Measurements from ENCODE around the gene SLC17A7. TPM values are rescaled to one million over a fixed set of nuclear protein-coding genes. Genes with fewer than 3 reads are reported as not detected.

SLC17A7 gene
- total RNA-seq (2022; extraction: Qiagen RNA extraction), result 0.37 to 0.75 TPM (median 0.59 TPM) in 5 replicates

GRCh38 chr19:49441210-49441959, at the start of gene SLC17A7:
Gene SLC17A7, minus strand, starts transcription at chr19:49441527. Its CDS starts 148 bp downstream, at chr19:49441379.

GRCh38 chr19:49487277-49488045, 46.1 kb upstream of the SLC17A7 start, which contains the start of gene RPL13A:
Gene RPL13A, plus strand, starts transcription at chr19:49487608. Its CDS starts 22 bp downstream, at chr19:49487630.

GRCh38 chr19:49473868-49474541, 32.7 kb upstream of the SLC17A7 start, which contains the start of gene FLT3LG:
Gene FLT3LG, plus strand, starts transcription at chr19:49474215. Its CDS starts 425 bp downstream, at chr19:49474640.

GRCh38 chr19:49453013-49453756, 11.9 kb upstream of the SLC17A7 start, which contains the start of gene ALDH16A1:
Gene ALDH16A1, plus strand, starts transcription at chr19:49453225. Its CDS starts 107 bp downstream, at chr19:49453332.

GRCh38 chr19:49451430-49452181, 10.3 kb upstream of the SLC17A7 start, which contains the start of gene PIH1D1:
Gene PIH1D1, minus strand, starts transcription at chr19:49451814. Its CDS starts 240 bp downstream, at chr19:49451574.

GRCh38 chr19:49425178-49425577, 16.1 kb downstream of the SLC17A7 start, which contains the start of gene GFY:
Gene GFY, plus strand, starts transcription at chr19:49425388. Its CDS starts 1,043 bp downstream, at chr19:49426431.

DNA sequence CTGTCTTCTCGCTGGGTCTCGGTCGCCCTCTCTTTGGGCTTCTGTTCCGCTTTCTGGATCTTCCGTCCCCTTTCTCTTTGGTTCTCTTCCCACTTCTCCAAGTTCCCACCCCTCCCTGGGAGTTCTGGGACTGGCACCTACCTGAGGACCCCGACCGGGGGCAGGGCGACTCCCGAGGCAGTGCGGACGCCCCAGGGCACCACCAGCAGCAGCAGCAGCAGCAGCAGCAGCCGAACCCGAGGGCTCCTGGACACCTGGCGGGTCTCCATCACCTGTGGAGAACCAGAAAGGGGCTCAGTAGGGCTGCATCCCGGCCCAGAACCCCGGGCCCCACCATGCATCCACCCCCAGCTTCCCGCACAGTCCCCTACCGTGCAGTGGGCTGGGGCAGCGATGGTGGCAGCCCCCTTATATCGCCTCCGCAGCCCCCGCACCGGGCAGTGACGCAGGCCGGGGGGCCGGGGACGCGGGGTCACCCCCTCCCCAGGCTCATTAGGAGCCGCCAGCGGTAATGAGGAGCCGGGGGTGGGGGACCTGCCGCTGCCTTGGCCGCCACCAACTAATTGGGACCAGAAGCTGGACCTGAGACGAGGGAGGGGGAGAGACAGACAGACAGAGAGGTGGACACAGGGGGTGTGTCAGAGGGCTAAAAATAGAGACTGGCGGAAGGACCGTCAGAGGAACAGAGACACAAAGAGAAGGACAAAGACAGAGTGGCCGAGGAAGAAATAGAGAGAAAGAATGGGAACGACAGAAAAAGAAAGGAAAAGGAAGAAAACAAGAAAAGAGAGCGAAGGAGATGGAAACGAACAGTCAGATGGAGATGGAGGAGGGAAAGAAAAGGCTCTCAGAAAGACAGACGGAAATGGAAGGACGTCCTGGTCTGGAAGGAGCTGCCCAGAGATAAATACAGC, 18.0 kb downstream of the SLC17A7 start, which contains the start of gene PTH2:
TSS of gene PTH2 (minus strand) at position 371 of the 914 bp plus-strand sequence. CDS start at position 269, 102 bp downstream.

GRCh38 chr19:49387936-49388372, 53.4 kb downstream of the SLC17A7 start, which contains the start of gene KASH5:
Gene KASH5, plus strand, starts transcription at chr19:49388249. Its CDS starts 2,635 bp downstream, at chr19:49390884.

Other genes with a start within 250 kb of the SLC17A7 start
- 0.77 to 1.3 TPM (median 0.85 TPM) in 5 replicates for gene SLC6A16, start 116.3 kb downstream of the SLC17A7 start, total RNA-seq (2022; extraction: Qiagen RNA extraction)
- not detected in 5 replicates for gene CD37, start 106.1 kb downstream of the SLC17A7 start, total RNA-seq (2022; extraction: Qiagen RNA extraction)
- gene TEAD2, start 79.1 kb downstream of the SLC17A7 start, total RNA-seq (2022; extraction: Qiagen RNA extraction), result 13.2 to 19.7 TPM (median 16.8 TPM) in 5 replicates
- 0.33 to 0.71 TPM (median 0.59 TPM) in 4 of 5 replicates, not detected in the other for gene DKKL1, start 77.7 kb downstream of the SLC17A7 start, total RNA-seq (2022; extraction: Qiagen RNA extraction)
- gene KASH5, start 53.3 kb downstream of the SLC17A7 start, total RNA-seq (2022; extraction: Qiagen RNA extraction), result 0.12 TPM in 1 of 5 replicates, not detected in the others
- not detected in 5 replicates for gene PTH2, start 18.1 kb downstream of the SLC17A7 start, total RNA-seq (2022; extraction: Qiagen RNA extraction)
- 0.14 to 0.24 TPM (median 0.16 TPM) in 5 replicates for gene GFY, start 16.1 kb downstream of the SLC17A7 start, total RNA-seq (2022; extraction: Qiagen RNA extraction)
- 83.8 to 95.7 TPM (median 87.0 TPM) in 5 replicates for gene PIH1D1, start 10.3 kb upstream of the SLC17A7 start, total RNA-seq (2022; extraction: Qiagen RNA extraction)
- gene ALDH16A1, start 11.7 kb upstream of the SLC17A7 start, total RNA-seq (2022; extraction: Qiagen RNA extraction), result 16.6 to 24.0 TPM (median 22.1 TPM) in 5 replicates
- gene FLT3LG, start 32.7 kb upstream of the SLC17A7 start, total RNA-seq (2022; extraction: Qiagen RNA extraction), result 1.1 to 1.4 TPM (median 1.3 TPM) in 5 replicates
- gene RPL13A, start 46.1 kb upstream of the SLC17A7 start, total RNA-seq (2022; extraction: Qiagen RNA extraction), result 3,942 to 4,218 TPM (median 4,024 TPM) in 5 replicates
- 3,861 to 4,163 TPM (median 3,950 TPM) in 5 replicates for gene RPS11, start 54.9 kb upstream of the SLC17A7 start, total RNA-seq (2022; extraction: Qiagen RNA extraction)
- gene FCGRT, start 71.1 kb upstream of the SLC17A7 start, total RNA-seq (2022; extraction: Qiagen RNA extraction), result 23.5 to 32.7 TPM (median 30.2 TPM) in 5 replicates
- gene RCN3, start 86.5 kb upstream of the SLC17A7 start, total RNA-seq (2022; extraction: Qiagen RNA extraction), result 1.5 to 2.9 TPM (median 2.2 TPM) in 5 replicates
- 88.4 to 106 TPM (median 103 TPM) in 5 replicates for gene NOSIP, start 139.0 kb upstream of the SLC17A7 start, total RNA-seq (2022; extraction: Qiagen RNA extraction)
- gene PRRG2, start 139.8 kb upstream of the SLC17A7 start, total RNA-seq (2022; extraction: Qiagen RNA extraction), result 0.78 to 1.3 TPM (median 0.84 TPM) in 5 replicates
- gene PRR12, start 149.7 kb upstream of the SLC17A7 start, total RNA-seq (2022; extraction: Qiagen RNA extraction), result 30.3 to 35.7 TPM (median 34.3 TPM) in 5 replicates
- 103 to 162 TPM (median 151 TPM) in 5 replicates for gene RRAS, start 198.6 kb upstream of the SLC17A7 start, total RNA-seq (2022; extraction: Qiagen RNA extraction)
- 55.7 to 70.6 TPM (median 65.0 TPM) in 5 replicates for gene SCAF1, start 200.7 kb upstream of the SLC17A7 start, total RNA-seq (2022; extraction: Qiagen RNA extraction)
- 91.9 to 104 TPM (median 99.5 TPM) in 5 replicates for gene IRF3, start 224.3 kb upstream of the SLC17A7 start, total RNA-seq (2022; extraction: Qiagen RNA extraction)
- gene BCL2L12, start 224.4 kb upstream of the SLC17A7 start, total RNA-seq (2022; extraction: Qiagen RNA extraction), result 52.0 to 76.1 TPM (median 68.7 TPM) in 5 replicates
- 402 to 427 TPM (median 409 TPM) in 5 replicates for gene PRMT1, start 235.7 kb upstream of the SLC17A7 start, total RNA-seq (2022; extraction: Qiagen RNA extraction)
- 3.1 to 6.1 TPM (median 5.4 TPM) in 5 replicates for gene ADM5, start 248.1 kb upstream of the SLC17A7 start, total RNA-seq (2022; extraction: Qiagen RNA extraction)
- gene CPT1C, start 249.6 kb upstream of the SLC17A7 start, total RNA-seq (2022; extraction: Qiagen RNA extraction), result 10.9 to 14.1 TPM (median 11.8 TPM) in 5 replicates

Data from A549 treated with Hydrocortisone at 1 μM for 4 hours (cell line).